ENCODE results near the gene XKR8. TPM values are rescaled to one million over a fixed set of nuclear protein-coding genes. Genes with fewer than 3 reads are reported as not detected.

XKR8 gene
- total and polyA plus RNA-seq, 8 donors, result 7.9 to 10.3 (median 8.5) TPM

DNA sequence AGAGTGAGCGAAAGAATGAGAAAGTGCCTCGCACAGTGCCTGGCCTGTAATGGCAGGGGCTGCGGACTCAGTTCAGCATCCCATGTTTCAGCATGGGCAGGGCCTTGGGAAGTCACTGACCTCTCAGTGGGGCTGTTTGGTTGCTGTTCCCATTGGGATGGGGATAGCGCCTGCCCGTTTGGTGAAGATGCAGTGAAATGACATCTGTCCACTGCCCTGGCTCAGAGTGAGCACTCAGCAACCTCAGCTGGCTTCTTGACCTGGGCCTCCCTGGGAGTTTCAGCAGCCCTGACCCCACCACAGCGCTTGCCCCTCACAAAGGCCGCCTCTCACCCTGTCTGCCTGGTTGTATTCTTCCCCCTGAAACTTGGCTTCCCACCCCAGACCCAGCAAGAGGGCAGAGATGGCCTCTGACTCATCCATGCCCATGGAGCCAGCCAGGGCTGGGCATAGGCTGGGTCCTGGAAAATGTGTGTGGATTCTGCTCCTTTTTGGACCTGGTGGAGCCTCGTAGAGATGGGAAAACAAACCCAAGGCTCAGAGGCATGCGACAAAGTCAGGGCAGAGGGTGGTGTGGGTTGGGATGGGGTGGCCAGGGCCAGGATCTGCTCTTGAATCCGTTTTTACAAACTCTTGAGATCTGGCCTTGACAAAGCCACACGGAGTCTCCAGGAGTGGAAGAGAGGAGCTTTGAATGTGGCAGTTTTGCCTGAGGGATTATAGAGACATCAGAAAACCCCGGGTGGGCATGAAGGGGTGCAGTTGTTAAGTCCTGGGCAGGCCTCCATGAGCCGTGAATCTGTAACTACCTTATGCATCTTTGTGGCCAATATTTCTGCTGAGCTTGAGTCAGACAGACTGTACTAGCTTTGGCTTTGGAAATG is 1.2 kb downstream of the XKR8 start:
- intact Hi-C loops (cut with DNase I), result no loop called here
- DNase-seq (no peak), ATAC-seq (peak; percentile 3)
- TF ChIP-seq, protein P1, sequence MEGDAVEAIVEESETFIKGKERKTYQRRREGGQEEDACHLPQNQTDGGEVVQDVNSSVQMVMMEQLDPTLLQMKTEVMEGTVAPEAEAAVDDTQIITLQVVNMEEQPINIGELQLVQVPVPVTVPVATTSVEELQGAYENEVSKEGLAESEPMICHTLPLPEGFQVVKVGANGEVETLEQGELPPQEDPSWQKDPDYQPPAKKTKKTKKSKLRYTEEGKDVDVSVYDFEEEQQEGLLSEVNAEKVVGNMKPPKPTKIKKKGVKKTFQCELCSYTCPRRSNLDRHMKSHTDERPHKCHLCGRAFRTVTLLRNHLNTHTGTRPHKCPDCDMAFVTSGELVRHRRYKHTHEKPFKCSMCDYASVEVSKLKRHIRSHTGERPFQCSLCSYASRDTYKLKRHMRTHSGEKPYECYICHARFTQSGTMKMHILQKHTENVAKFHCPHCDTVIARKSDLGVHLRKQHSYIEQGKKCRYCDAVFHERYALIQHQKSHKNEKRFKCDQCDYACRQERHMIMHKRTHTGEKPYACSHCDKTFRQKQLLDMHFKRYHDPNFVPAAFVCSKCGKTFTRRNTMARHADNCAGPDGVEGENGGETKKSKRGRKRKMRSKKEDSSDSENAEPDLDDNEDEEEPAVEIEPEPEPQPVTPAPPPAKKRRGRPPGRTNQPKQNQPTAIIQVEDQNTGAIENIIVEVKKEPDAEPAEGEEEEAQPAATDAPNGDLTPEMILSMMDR (IDR thresholded peaks at IDR 0.05), result no peak
- Histone ChIP-seq H3K27me3 (no peaks in the 10 kb centered on the region), H3K27ac (peak overlapping the region; percentile 93 to 95), H3K9me3 (no peaks in the 10 kb centered on the region), H3K4me1 (peaks cover 8 to 34% of the 10 kb centered on the region in 2 donors), H3K4me3 (peak overlapping the region; percentile 57 to 81), H3K36me3 (peaks cover 0 to 29% of the 10 kb centered on the region in 2 donors)

DNA sequence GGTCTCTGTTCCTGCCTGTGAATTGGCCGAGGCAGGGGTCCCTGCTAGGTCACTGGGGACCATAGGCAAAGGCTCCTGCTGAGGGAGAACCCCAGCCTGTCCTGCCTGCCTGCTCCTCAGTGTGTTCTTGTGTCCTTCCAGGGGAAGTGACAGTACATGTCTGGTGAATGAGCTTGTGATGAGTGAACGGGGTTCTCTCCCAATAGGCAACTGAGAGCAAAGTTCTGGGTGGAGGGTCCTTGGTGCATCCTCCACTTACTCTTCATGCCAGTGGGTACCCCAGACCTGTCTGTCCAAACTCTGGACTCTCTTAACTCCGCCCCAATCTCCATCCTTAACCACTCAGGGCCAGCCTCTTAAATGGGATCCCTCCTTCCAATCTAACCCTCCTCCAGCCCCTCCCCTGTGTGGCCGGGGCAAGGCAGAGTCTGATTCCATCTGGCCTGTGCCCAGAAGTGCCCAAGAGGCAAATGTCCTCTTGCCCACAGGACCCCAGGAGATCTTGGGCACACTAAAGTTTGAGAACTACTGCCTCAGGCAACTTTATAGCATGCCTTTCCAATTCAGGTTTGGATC is 2.0 kb downstream of the XKR8 start:
- H3K27me3 ChIP-seq, result no peaks in the 10 kb centered on the region
- ATAC-seq (no peak), DNase-seq (no peak)
- H3K27ac ChIP-seq, result peak overlapping the region in 1 of 2 donors; percentile 93
- TF ChIP-seq, protein P1 (IDR thresholded peaks at IDR 0.05), result no peak
- intact Hi-C loops (cut with DNase I), result no loop called here
- peaks cover 0 to 37% of the 10 kb centered on the region in 2 donors for H3K36me3 ChIP-seq
- H3K4me3 ChIP-seq, result no peak overlapping the region
- H3K9me3 ChIP-seq, result no peaks in the 10 kb centered on the region
- peaks cover 8 to 34% of the 10 kb centered on the region in 2 donors for H3K4me1 ChIP-seq

DNA sequence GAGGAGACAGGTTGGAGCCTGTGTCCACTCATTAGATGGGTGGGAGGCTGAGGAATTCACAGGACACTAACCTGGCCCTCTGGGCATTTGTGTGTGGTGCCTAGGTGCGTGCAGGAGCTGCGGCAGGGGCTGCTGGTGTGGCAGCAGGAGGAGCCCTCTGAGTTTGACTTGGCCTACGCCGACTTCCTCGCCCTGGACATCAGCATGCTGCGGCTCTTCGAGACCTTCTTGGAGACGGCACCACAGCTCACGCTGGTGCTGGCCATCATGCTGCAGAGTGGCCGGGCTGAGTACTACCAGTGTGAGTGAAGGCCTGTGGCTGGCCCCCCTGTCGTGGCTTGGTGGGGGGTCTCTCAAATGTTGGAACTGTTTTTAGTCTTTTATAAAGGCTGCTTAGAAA is 3.6 kb downstream of the XKR8 start:
- no peak for DNase-seq
- intact Hi-C loops (cut with DNase I), result no loop called here
- Histone ChIP-seq H3K27me3 (no peaks in the 10 kb centered on the region), H3K4me1 (peaks cover 8 to 34% of the 10 kb centered on the region in 2 donors), H3K36me3 (peaks cover 0 to 53% of the 10 kb centered on the region in 2 donors), H3K4me3 (no peak overlapping the region), H3K27ac (no peak overlapping the region), H3K9me3 (no peaks in the 10 kb centered on the region)
- TF ChIP-seq, protein P1 (IDR thresholded peaks at IDR 0.05), result no peak
- no peak for ATAC-seq

DNA sequence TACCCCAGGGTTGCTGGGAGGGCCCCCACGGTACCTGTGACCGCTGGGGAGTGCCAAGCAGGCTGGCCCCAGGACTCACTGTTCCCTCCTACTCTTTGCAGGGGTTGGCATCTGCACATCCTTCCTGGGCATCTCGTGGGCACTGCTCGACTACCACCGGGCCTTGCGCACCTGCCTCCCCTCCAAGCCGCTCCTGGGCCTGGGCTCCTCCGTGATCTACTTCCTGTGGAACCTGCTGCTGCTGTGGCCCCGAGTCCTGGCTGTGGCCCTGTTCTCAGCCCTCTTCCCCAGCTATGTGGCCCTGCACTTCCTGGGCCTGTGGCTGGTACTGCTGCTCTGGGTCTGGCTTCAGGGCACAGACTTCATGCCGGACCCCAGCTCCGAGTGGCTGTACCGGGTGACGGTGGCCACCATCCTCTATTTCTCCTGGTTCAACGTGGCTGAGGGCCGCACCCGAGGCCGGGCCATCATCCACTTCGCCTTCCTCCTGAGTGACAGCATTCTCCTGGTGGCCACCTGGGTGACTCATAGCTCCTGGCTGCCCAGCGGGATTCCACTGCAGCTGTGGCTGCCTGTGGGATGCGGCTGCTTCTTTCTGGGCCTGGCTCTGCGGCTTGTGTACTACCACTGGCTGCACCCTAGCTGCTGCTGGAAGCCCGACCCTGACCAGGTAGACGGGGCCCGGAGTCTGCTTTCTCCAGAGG is 6.8 kb downstream of the XKR8 start:
- H3K4me3 ChIP-seq, result no peak overlapping the region
- no peaks in the 10 kb centered on the region for H3K9me3 ChIP-seq
- H3K27ac ChIP-seq, result no peak overlapping the region
- peaks cover 0 to 64% of the 10 kb centered on the region in 2 donors for H3K36me3 ChIP-seq
- DNase-seq (no peak), ATAC-seq (no peak)
- TF ChIP-seq, protein P1 (IDR thresholded peaks at IDR 0.05), result no peak
- intact Hi-C loops (cut with DNase I), result no loop called here
- no peaks in the 10 kb centered on the region for H3K27me3 ChIP-seq
- peaks cover 0 to 11% of the 10 kb centered on the region in 2 donors for H3K4me1 ChIP-seq
